PC-9 (cell line): ENCODE data around the gene TMEM59L.

Experiments used
- EZH2 ChIP-seq: fragments of 200-600 bp; sonication (generic); IDR thresholded peaks from 2 replicates; pipeline ENCODE4 v1.8.0; 2017; ENCODE audit warnings: antibody characterized with exemption, low read depth
- TF ChIP-seq, protein P1 (sequence below): fragments of 200-600 bp; sonication (generic); conservative IDR thresholded peaks from 2 replicates; pipeline ENCODE4 v1.6.1; 2017; ENCODE audit warnings: mixed run types, antibody characterized with exemption, mild to moderate bottlenecking, moderate library complexity

- TF ChIP-seq, protein P1, sequence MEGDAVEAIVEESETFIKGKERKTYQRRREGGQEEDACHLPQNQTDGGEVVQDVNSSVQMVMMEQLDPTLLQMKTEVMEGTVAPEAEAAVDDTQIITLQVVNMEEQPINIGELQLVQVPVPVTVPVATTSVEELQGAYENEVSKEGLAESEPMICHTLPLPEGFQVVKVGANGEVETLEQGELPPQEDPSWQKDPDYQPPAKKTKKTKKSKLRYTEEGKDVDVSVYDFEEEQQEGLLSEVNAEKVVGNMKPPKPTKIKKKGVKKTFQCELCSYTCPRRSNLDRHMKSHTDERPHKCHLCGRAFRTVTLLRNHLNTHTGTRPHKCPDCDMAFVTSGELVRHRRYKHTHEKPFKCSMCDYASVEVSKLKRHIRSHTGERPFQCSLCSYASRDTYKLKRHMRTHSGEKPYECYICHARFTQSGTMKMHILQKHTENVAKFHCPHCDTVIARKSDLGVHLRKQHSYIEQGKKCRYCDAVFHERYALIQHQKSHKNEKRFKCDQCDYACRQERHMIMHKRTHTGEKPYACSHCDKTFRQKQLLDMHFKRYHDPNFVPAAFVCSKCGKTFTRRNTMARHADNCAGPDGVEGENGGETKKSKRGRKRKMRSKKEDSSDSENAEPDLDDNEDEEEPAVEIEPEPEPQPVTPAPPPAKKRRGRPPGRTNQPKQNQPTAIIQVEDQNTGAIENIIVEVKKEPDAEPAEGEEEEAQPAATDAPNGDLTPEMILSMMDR, result no peak
- TF ChIP-seq EZH2, result no peak
Observed at GRCh38 chr19:18605196-18605545, 7.5 kb upstream of the TMEM59L start.
